ENCODE measurements around the gene ATF5.
A peak's percentile ranks its signal among the peaks of the same experiment; 100 is the strongest.

Gene ATF5

GRCh38 chr19:49895566-49896297 lies 33.3 kb upstream of the ATF5 start:
- no peak for DNase-seq

- no peak for DNase-seq
These were observed 32.0 kb upstream of the ATF5 start, which contains the start of gene IL4I1 for GRCh38 chr19:49896863-49897621. Gene IL4I1, minus strand, starts transcription at chr19:49896887. Its CDS starts 727 bp downstream, at chr19:49896160.

- no peak for DNase-seq
These were observed 24.9 kb upstream of the ATF5 start for GRCh38 chr19:49904136-49904535.

- DNase-seq = no peak
These were observed 22.0 kb upstream of the ATF5 start for GRCh38 chr19:49906879-49907564.

GRCh38 chr19:49907745-49908446 lies 21.1 kb upstream of the ATF5 start:
- DNase-seq = no peak

- DNase-seq = no peak
These were observed 20.3 kb upstream of the ATF5 start for GRCh38 chr19:49908480-49909420.

GRCh38 chr19:49910179-49910578 lies 18.8 kb upstream of the ATF5 start:
- no peak for DNase-seq

- DNase-seq = no peak
These were observed 17.4 kb upstream of the ATF5 start for GRCh38 chr19:49911381-49912145.

GRCh38 chr19:49912965-49913685 lies 15.9 kb upstream of the ATF5 start:
- DNase-seq = peak; percentile 71

GRCh38 chr19:49913720-49914119 lies 15.3 kb upstream of the ATF5 start:
- no peak for DNase-seq

GRCh38 chr19:49915271-49915670 lies 13.7 kb upstream of the ATF5 start:
- no peak for DNase-seq

- DNase-seq = no peak
These were observed 11.9 kb upstream of the ATF5 start for GRCh38 chr19:49916839-49917733.

- no peak for DNase-seq
These were observed 10.9 kb upstream of the ATF5 start for GRCh38 chr19:49918089-49918488.

- no peak for DNase-seq
These were observed 8.2 kb upstream of the ATF5 start for GRCh38 chr19:49920624-49921363.

- no peak for DNase-seq
These were observed 6.9 kb upstream of the ATF5 start for GRCh38 chr19:49921871-49922795.

- DNase-seq = no peak
These were observed 5.7 kb upstream of the ATF5 start for GRCh38 chr19:49923055-49924003.
